A549 (cell line): Measurements from ENCODE around the gene IGSF9.
A peak's percentile ranks its signal among the peaks of the same experiment; 100 is the strongest.

Experiments
- CEBPB ChIP-seq, 2 experiments: fragments of >200 bp in 1 of 2; sonication (Bioruptor Twin) in 1 of 2; formaldehyde crosslinking in 1 of 2; IDR thresholded peaks; 2 replicates each; pipeline ENCODE4 v1.6.1; 2012 to 2016
- CTCF ChIP-seq: fragments of >200 bp; sonication (Bioruptor Twin); formaldehyde crosslinking; IDR thresholded peaks from 3 replicates; pipeline ENCODE4 v1.5.1; 2016
- EP300 ChIP-seq, 2 experiments: fragments of >200 bp; sonication (Bioruptor Twin); formaldehyde crosslinking; IDR thresholded peaks; 2 replicates in 1 of 2; 3 replicates in 1 of 2; pipeline ENCODE4 v1.6.1; 2016 to 2017
- ESRRA ChIP-seq: fragments of 150-350 bp; IDR thresholded peaks from 2 replicates; pipeline ENCODE4 v1.6.1; 2014; ENCODE audit warnings: mild to moderate bottlenecking, low read length, borderline replicate concordance
- HDAC2 ChIP-seq: fragments of 200-600 bp; sonication (generic); IDR thresholded peaks from 2 replicates; pipeline ENCODE4 v1.6.1; 2016
- HEYL ChIP-seq: fragments of 250-450 bp; sonication (Bioruptor Pico); IDR thresholded peaks from 2 replicates; pipeline ENCODE4 v1.8.0; 2021; ENCODE audit warnings: mild to moderate bottlenecking, moderate library complexity
- SMC3 ChIP-seq: fragments of >200 bp; sonication (Bioruptor Twin); formaldehyde crosslinking; IDR thresholded peaks from 3 replicates; pipeline ENCODE4 v1.6.1; 2018; ENCODE audit warnings: inconsistent platforms
- TF ChIP-seq, protein P1 (sequence below): fragments of 200-600 bp; sonication (generic); IDR thresholded peaks from 2 replicates; pipeline ENCODE4 v1.6.1; 2016; ENCODE audit warnings: antibody characterized with exemption, mild to moderate bottlenecking, moderate library complexity

- TF ChIP-seq ESRRA (no peak), CTCF (no peak), EP300 (IDR thresholded peaks at IDR 0.05) (peak; percentile 90 to 91), CEBPB (IDR thresholded peaks at IDR 0.05) (peak in 1 of 2 experiments; percentile 55; a peak in 1 of 4 replicates), HDAC2 (no peak), SMC3 (peak; percentile 18; the same call in 1 of the 3 replicates), HEYL (CRISPR knock-in tag) (no peak)
- TF ChIP-seq, protein P1, sequence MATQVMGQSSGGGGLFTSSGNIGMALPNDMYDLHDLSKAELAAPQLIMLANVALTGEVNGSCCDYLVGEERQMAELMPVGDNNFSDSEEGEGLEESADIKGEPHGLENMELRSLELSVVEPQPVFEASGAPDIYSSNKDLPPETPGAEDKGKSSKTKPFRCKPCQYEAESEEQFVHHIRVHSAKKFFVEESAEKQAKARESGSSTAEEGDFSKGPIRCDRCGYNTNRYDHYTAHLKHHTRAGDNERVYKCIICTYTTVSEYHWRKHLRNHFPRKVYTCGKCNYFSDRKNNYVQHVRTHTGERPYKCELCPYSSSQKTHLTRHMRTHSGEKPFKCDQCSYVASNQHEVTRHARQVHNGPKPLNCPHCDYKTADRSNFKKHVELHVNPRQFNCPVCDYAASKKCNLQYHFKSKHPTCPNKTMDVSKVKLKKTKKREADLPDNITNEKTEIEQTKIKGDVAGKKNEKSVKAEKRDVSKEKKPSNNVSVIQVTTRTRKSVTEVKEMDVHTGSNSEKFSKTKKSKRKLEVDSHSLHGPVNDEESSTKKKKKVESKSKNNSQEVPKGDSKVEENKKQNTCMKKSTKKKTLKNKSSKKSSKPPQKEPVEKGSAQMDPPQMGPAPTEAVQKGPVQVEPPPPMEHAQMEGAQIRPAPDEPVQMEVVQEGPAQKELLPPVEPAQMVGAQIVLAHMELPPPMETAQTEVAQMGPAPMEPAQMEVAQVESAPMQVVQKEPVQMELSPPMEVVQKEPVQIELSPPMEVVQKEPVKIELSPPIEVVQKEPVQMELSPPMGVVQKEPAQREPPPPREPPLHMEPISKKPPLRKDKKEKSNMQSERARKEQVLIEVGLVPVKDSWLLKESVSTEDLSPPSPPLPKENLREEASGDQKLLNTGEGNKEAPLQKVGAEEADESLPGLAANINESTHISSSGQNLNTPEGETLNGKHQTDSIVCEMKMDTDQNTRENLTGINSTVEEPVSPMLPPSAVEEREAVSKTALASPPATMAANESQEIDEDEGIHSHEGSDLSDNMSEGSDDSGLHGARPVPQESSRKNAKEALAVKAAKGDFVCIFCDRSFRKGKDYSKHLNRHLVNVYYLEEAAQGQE: no peak; the same call in 1 of the 2 replicates
These were observed 21.2 kb downstream of the IGSF9 start for GRCh38 chr1:159924025-159924790.
